SK-N-SH treated with all-trans-retinoic acid at 6 μM for 48 hours (cell line): Measurements from ENCODE around the gene DBF4B.
A peak's percentile ranks its signal among the peaks of the same experiment; 100 is the strongest.

Source experiments
- ATAC-seq: fragments of 200-7000 bp; cut with Tn5 transposase; 3 replicates; pipeline ENCODE4 v1.9.1; 2020; ENCODE audit warnings: mild to moderate bottlenecking, moderate library complexity
- ARNTL ChIP-seq: fragments of 450-650 bp; formaldehyde crosslinking; IDR thresholded peaks from 2 replicates; pipeline ENCODE4 v1.5.0; 2020; ENCODE audit warnings: low read depth, mild to moderate bottlenecking, moderate library complexity, borderline replicate concordance
- BACH2 ChIP-seq: fragments of 250-450 bp; sonication (Bioruptor Pico); IDR thresholded peaks from 2 replicates; pipeline ENCODE4 v1.9.0; 2021; ENCODE audit warnings: mild to moderate bottlenecking, borderline replicate concordance
- CREB5 ChIP-seq: fragments of 250-450 bp; sonication (Bioruptor Pico); IDR thresholded peaks from 2 replicates; pipeline ENCODE4 v1.5.1; 2020; ENCODE audit warnings: low read depth, mild to moderate bottlenecking, moderate library complexity
- CSDC2 ChIP-seq: fragments of 250-450 bp; sonication (Bioruptor Pico); IDR thresholded peaks from 2 replicates; pipeline ENCODE4 v1.5.0; 2020; ENCODE audit warnings: mild to moderate bottlenecking, moderate library complexity
- ESRRG ChIP-seq: fragments of 250-450 bp; sonication (Bioruptor Pico); IDR thresholded peaks from 2 replicates; pipeline ENCODE4 v1.6.1; 2021; ENCODE audit warnings: mild to moderate bottlenecking
- GLIS3 ChIP-seq: fragments of 250-450 bp; sonication (Bioruptor Pico); IDR thresholded peaks from 2 replicates; pipeline ENCODE4 v1.5.0; 2020; ENCODE audit warnings: mild to moderate bottlenecking, moderate library complexity
- ISL1 ChIP-seq: fragments of 250-450 bp; sonication (Bioruptor Pico); IDR thresholded peaks from 2 replicates; pipeline ENCODE4 v2.1.2; 2022; ENCODE audit warnings: mild to moderate bottlenecking, moderate library complexity
- OSR1 ChIP-seq: fragments of 250-450 bp; sonication (Bioruptor Pico); IDR thresholded peaks from 2 replicates; pipeline ENCODE4 v1.8.0; 2022; ENCODE audit warnings: moderate library complexity, mild to moderate bottlenecking, inconsistent platforms
- PPARA ChIP-seq: fragments of 250-450 bp; sonication (Bioruptor Pico); IDR thresholded peaks from 2 replicates; pipeline ENCODE4 v1.5.0; 2020; ENCODE audit warnings: mild to moderate bottlenecking, borderline replicate concordance
- RARB ChIP-seq: fragments of 250-450 bp; sonication (Bioruptor Pico); IDR thresholded peaks from 2 replicates; pipeline ENCODE4 v1.8.0; 2021; ENCODE audit warnings: mild to moderate bottlenecking, moderate library complexity
- SNAI2 ChIP-seq: fragments of 250-450 bp; sonication (Bioruptor Pico); IDR thresholded peaks from 2 replicates; pipeline ENCODE4 v1.5.0; 2020; ENCODE audit warnings: mild to moderate bottlenecking, moderate library complexity
- TCF4 ChIP-seq: fragments of 250-450 bp; sonication (Bioruptor Pico); IDR thresholded peaks from 2 replicates; pipeline ENCODE4 v1.8.0; 2021; ENCODE audit warnings: mild to moderate bottlenecking, moderate library complexity, borderline replicate concordance
- TOX ChIP-seq: fragments of 250-450 bp; sonication (Bioruptor Pico); IDR thresholded peaks from 2 replicates; pipeline ENCODE4 v1.8.0; 2021; ENCODE audit warnings: mild to moderate bottlenecking, moderate library complexity, borderline replicate concordance
- ZC3H10 ChIP-seq: fragments of 250-450 bp; sonication (Bioruptor Pico); IDR thresholded peaks from 2 replicates; pipeline ENCODE4 v1.5.1; 2021; ENCODE audit warnings: mild to moderate bottlenecking, moderate library complexity
- ZFP3 ChIP-seq: fragments of 250-450 bp; sonication (Bioruptor Pico); IDR thresholded peaks from 2 replicates; pipeline ENCODE4 v1.5.0; 2020; ENCODE audit warnings: mild to moderate bottlenecking, moderate library complexity
- ZFP30 ChIP-seq: fragments of 450-650 bp; formaldehyde crosslinking; IDR thresholded peaks from 2 replicates; pipeline ENCODE4 v1.5.0; 2022; ENCODE audit warnings: mild to moderate bottlenecking, moderate library complexity
- ZNF565 ChIP-seq: fragments of 450-650 bp; formaldehyde crosslinking; conservative IDR thresholded peaks from 2 replicates; pipeline ENCODE4 v1.5.0; 2020; ENCODE audit warnings: low read depth, mild to moderate bottlenecking, moderate library complexity
- ZNF70 ChIP-seq: fragments of 450-650 bp; formaldehyde crosslinking; IDR thresholded peaks from 2 replicates; pipeline ENCODE4 v1.5.0; 2020; ENCODE audit warnings: mild to moderate bottlenecking, moderate library complexity
- ZNF8 ChIP-seq: fragments of 450-650 bp; formaldehyde crosslinking; IDR thresholded peaks from 2 replicates; pipeline ENCODE4 v1.5.0; 2020; ENCODE audit warnings: mild to moderate bottlenecking, moderate library complexity
- TF ChIP-seq, protein P1 (sequence below): fragments of 250-450 bp; sonication (Bioruptor Pico); IDR thresholded peaks from 2 replicates; pipeline ENCODE4 v1.5.1; 2021; ENCODE audit warnings: mild to moderate bottlenecking, moderate library complexity
- TF ChIP-seq, protein P2 (sequence below): fragments of 250-450 bp; sonication (Bioruptor Pico); IDR thresholded peaks from 2 replicates; pipeline ENCODE4 v1.5.0; 2020; ENCODE audit warnings: mild to moderate bottlenecking, moderate library complexity
- TF ChIP-seq, protein P3 (sequence below): fragments of 250-450 bp; sonication (Bioruptor Pico); IDR thresholded peaks from 2 replicates; pipeline ENCODE4 v1.8.0; 2020; ENCODE audit warnings: mild to moderate bottlenecking, moderate library complexity, borderline replicate concordance

DBF4B gene

DNA sequence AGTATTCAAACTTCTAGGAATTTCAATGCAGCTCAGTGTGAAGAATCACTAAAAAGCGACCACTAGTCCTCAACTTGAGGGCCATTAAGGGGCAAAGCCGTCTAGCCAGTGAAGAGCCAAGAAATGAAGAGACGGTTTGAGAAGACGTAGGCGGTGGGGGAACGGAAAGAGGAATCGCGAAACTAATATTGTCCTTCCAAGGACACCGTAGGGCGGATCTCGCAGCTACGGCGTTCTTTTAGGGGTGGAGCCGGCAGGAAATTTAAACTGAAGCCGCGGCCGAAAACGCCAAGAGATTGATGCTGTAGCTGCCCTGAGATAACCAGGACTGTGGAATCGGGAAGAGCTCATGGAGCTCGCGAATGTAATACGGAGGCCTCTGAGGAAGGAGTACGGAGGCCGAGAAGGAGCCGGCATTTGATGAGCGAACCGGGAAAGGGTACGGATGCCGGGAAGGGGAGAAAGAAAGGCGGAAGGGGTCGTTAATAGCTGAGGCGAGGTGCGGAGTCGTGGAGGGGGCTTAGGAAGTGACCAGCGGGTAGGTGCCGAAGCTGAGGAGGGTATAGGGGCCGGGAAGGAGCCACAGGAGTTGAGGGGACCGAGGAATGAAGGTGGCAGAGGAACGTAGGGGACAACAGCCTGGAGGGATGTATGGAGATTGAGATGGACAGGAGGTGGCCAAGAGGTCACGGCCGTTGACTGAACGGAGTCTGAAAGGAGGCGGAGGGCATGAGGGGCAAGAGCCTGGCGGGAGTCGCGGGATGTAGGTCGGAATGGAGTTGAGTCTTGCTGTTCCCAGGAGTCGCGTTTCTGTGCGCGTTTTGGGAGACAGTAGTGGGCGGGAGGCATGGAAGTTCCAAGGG, at the start of gene DBF4B:
TSS of gene DBF4B (plus strand) at position 265 of the 863 bp plus-strand sequence. CDS start at position 421, 156 bp downstream.
- TF ChIP-seq ARNTL (CRISPR knock-in tag) = no peak
- TF ChIP-seq, protein P1, sequence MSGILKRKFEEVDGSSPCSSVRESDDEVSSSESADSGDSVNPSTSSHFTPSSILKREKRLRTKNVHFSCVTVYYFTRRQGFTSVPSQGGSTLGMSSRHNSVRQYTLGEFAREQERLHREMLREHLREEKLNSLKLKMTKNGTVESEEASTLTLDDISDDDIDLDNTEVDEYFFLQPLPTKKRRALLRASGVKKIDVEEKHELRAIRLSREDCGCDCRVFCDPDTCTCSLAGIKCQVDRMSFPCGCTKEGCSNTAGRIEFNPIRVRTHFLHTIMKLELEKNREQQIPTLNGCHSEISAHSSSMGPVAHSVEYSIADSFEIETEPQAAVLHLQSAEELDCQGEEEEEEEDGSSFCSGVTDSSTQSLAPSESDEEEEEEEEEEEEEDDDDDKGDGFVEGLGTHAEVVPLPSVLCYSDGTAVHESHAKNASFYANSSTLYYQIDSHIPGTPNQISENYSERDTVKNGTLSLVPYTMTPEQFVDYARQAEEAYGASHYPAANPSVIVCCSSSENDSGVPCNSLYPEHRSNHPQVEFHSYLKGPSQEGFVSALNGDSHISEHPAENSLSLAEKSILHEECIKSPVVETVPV (CRISPR knock-in tag) = no peak
- ATAC-seq = peak; percentile 84

DNA sequence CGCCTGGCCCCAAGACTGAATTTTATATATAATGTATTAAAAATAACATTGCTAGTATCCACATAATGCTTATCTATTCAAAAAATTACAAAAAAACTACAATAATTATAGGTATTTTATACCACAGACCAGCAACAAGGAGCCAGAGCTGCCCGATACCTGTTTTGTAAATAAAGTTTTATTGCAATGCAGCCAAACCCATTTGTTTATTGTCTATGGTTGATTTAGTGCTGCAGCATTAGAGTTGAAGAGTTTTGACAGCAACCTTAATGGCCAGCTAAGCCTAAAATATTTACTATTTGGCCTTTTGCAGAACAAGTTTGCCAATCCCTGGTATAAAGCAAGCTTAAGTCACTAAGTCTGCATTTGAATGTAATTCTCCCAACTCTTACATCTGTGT, 46.6 kb upstream of the DBF4B start:
- no peak for ATAC-seq

DNA sequence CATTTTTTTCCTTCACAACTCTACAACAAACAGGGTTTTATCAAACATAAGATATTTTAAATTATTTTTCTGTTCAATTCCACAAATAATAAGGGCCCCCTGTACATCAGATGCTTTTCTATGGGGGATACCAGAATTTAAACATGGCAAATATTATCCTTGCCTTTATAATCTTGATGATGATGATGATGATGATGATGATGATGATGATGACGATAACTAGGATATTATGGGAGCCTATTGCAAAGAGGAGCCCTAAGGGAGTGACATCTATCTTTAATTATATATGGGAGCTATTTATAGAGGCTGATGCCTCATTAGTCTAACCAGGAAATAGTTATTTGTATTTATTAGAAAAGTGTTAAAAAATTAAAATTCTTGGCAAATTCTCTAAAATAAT, 45.4 kb upstream of the DBF4B start:
- no peak for TF ChIP-seq ESRRG (CRISPR knock-in tag)
- no peak for TF ChIP-seq PPARA
- TF ChIP-seq, protein P2, sequence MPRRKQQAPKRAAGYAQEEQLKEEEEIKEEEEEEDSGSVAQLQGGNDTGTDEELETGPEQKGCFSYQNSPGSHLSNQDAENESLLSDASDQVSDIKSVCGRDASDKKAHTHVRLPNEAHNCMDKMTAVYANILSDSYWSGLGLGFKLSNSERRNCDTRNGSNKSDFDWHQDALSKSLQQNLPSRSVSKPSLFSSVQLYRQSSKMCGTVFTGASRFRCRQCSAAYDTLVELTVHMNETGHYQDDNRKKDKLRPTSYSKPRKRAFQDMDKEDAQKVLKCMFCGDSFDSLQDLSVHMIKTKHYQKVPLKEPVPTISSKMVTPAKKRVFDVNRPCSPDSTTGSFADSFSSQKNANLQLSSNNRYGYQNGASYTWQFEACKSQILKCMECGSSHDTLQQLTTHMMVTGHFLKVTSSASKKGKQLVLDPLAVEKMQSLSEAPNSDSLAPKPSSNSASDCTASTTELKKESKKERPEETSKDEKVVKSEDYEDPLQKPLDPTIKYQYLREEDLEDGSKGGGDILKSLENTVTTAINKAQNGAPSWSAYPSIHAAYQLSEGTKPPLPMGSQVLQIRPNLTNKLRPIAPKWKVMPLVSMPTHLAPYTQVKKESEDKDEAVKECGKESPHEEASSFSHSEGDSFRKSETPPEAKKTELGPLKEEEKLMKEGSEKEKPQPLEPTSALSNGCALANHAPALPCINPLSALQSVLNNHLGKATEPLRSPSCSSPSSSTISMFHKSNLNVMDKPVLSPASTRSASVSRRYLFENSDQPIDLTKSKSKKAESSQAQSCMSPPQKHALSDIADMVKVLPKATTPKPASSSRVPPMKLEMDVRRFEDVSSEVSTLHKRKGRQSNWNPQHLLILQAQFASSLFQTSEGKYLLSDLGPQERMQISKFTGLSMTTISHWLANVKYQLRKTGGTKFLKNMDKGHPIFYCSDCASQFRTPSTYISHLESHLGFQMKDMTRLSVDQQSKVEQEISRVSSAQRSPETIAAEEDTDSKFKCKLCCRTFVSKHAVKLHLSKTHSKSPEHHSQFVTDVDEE (CRISPR knock-in tag) = no peak
- no peak for TF ChIP-seq TOX (CRISPR knock-in tag)
- no peak for TF ChIP-seq GLIS3 (CRISPR knock-in tag)
- ATAC-seq = no peak

More for the DNA sequence above, 46.6 kb upstream of the DBF4B start:
- TF ChIP-seq TCF4 (CRISPR knock-in tag) = no peak
- TF ChIP-seq OSR1 (CRISPR knock-in tag) = no peak
- TF ChIP-seq RARB = no peak
- TF ChIP-seq, protein P3, sequence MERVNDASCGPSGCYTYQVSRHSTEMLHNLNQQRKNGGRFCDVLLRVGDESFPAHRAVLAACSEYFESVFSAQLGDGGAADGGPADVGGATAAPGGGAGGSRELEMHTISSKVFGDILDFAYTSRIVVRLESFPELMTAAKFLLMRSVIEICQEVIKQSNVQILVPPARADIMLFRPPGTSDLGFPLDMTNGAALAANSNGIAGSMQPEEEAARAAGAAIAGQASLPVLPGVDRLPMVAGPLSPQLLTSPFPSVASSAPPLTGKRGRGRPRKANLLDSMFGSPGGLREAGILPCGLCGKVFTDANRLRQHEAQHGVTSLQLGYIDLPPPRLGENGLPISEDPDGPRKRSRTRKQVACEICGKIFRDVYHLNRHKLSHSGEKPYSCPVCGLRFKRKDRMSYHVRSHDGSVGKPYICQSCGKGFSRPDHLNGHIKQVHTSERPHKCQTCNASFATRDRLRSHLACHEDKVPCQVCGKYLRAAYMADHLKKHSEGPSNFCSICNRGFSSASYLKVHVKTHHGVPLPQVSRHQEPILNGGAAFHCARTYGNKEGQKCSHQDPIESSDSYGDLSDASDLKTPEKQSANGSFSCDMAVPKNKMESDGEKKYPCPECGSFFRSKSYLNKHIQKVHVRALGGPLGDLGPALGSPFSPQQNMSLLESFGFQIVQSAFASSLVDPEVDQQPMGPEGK (CRISPR knock-in tag) = no peak
- no peak for TF ChIP-seq ZNF8 (CRISPR knock-in tag)
- TF ChIP-seq, protein P2 (CRISPR knock-in tag) = no peak

DNA sequence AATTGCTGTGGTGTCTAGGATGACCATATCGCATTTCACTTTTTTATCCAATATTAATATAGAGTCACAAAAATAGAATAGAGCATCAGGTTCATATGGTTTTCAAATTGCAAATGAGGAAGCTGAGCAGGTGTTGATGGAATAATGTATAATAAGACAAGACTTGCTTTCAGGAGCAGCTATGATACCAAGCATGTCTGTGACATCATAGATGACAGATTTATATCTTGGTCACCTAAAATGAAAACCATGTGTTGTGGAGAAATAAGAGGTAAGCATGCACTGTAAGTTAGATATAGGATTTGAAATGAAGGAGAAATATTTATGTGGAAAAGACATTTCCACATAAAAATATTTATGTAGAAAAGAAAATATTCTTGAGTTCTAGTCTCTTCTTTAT, 43.6 kb upstream of the DBF4B start:
- ATAC-seq = no peak
- TF ChIP-seq TCF4 (CRISPR knock-in tag) (peak; percentile 47; the same call in 1 of the 2 replicates), CREB5 (CRISPR knock-in tag) (no peak)
- TF ChIP-seq, all 23 proteins: peak for 1

- ATAC-seq = no peak
- TF ChIP-seq BACH2 (CRISPR knock-in tag) (no peak), ZC3H10 (CRISPR knock-in tag) (no peak), ISL1 (no peak), ZFP3 (no peak), OSR1 (CRISPR knock-in tag) (no peak), SNAI2 (CRISPR knock-in tag) (no peak), ZNF8 (CRISPR knock-in tag) (no peak), TCF4 (CRISPR knock-in tag) (no peak), ESRRG (CRISPR knock-in tag) (no peak), ZNF565 (no peak), ZFP30 (no peak), TOX (CRISPR knock-in tag) (no peak), ZNF70 (no peak), CSDC2 (no peak)
- TF ChIP-seq, protein P1 (CRISPR knock-in tag) = no peak
These were observed 42.5 kb upstream of the DBF4B start for GRCh38 chr17:44666006-44666405.
